Right hindlimb (tissue), 1 donor: Measurements from ENCODE around the gene CDCA5.
"Not testable (repeated sequence)": the region's sequence is repeated elsewhere in the genome, so short reads cannot be mapped to it uniquely, and the experiment has no call there.

Experiments
- DNase-seq: peaks from one replicate; pipeline ENCODE4 v3.0.0-alpha.2; 2018

The CDCA5 gene

GRCh38 chr11:65118891-65119669 lies 35.2 kb upstream of the CDCA5 start:
- not testable (repeated sequence) for DNase-seq

- DNase-seq, result no peak
Observed at GRCh38 chr11:65118097-65118837, 34.4 kb upstream of the CDCA5 start.

GRCh38 chr11:65117206-65118096 lies 33.6 kb upstream of the CDCA5 start, which contains the start of gene ZNHIT2:
Gene ZNHIT2, minus strand, starts transcription at chr11:65117701. Its CDS starts 48 bp downstream, at chr11:65117653.
- DNase-seq, result peak; percentile 100

GRCh38 chr11:65116370-65117205 lies 32.7 kb upstream of the CDCA5 start:
- DNase-seq, result no peak

GRCh38 chr11:65115361-65116082 lies 31.7 kb upstream of the CDCA5 start:
- no peak for DNase-seq

GRCh38 chr11:65114538-65115171 lies 30.8 kb upstream of the CDCA5 start:
- no peak for DNase-seq

- DNase-seq, result no peak
Observed at GRCh38 chr11:65113839-65114238, 30.0 kb upstream of the CDCA5 start.

GRCh38 chr11:65113361-65113756 lies 29.5 kb upstream of the CDCA5 start:
- no peak for DNase-seq

GRCh38 chr11:65112546-65113360 lies 28.9 kb upstream of the CDCA5 start:
- DNase-seq, result no peak

GRCh38 chr11:65111744-65112545 lies 28.1 kb upstream of the CDCA5 start, which contains the start of gene TM7SF2:
Gene TM7SF2, plus strand, starts transcription at chr11:65111872. Its CDS starts 144 bp downstream, at chr11:65112016.
- DNase-seq, result peak; percentile 92

GRCh38 chr11:65111159-65111743 lies 27.4 kb upstream of the CDCA5 start:
- no peak for DNase-seq

- peak; percentile 91 for DNase-seq
Observed at GRCh38 chr11:65110354-65110861, 26.6 kb upstream of the CDCA5 start.

GRCh38 chr11:65109231-65110198 lies 25.7 kb upstream of the CDCA5 start:
- no peak for DNase-seq

GRCh38 chr11:65108469-65109123 lies 24.8 kb upstream of the CDCA5 start:
- DNase-seq, result no peak

- no peak for DNase-seq
Observed at GRCh38 chr11:65107751-65108468, 24.1 kb upstream of the CDCA5 start.

GRCh38 chr11:65107078-65107477 lies 23.2 kb upstream of the CDCA5 start:
- no peak for DNase-seq
